Breast epithelium (tissue), 3 donors: ENCODE results near the gene TFPI2.
"Not testable (repeated sequence)": the region's sequence is repeated elsewhere in the genome, so short reads cannot be mapped to it uniquely, and the experiment has no call there.

Source experiments
- CTCF ChIP-seq, 3 donors: fragments of 450-650 bp; IDR thresholded peaks; one replicate each; pipeline ENCODE4 v1.5.1; 2016 to 2017; ENCODE audit warnings: antibody characterized with exemption in 3 of 3, mild to moderate bottlenecking in 3 of 3, moderate library complexity in 3 of 3
- POLR2A ChIP-seq: fragments of 450-650 bp; IDR thresholded peaks from one replicate; pipeline ENCODE4 v1.6.1; 2016; ENCODE audit warnings: antibody characterized with exemption, mild to moderate bottlenecking, moderate library complexity
- POLR2AphosphoS5 ChIP-seq, 3 donors: sonication (generic); formaldehyde crosslinking; IDR thresholded peaks; one replicate each; pipeline ENCODE4 v1.6.1; 2017; ENCODE audit warnings: antibody characterized with exemption in 3 of 3

GRCh38 chr7:93916315-93916714 lies 25.8 kb upstream of the TFPI2 start:
- not testable (repeated sequence) for TF ChIP-seq POLR2AphosphoS5 (IDR thresholded peaks at IDR 0.05); POLR2A; CTCF (IDR thresholded peaks at IDR 0.05)
